GM13976 (cell line): ENCODE measurements around the gene ESR2.

ENCODE experiments used
- DNase-seq: peaks from one replicate; pipeline ENCODE4 v3.0.0; 2012; ENCODE audit warnings: low spot score
- in situ Hi-C: fragments of 300-500 bp; cut with MboI; formaldehyde crosslinking; loops from one replicate; pipeline ENCODE4 v1.12.0; 2022; ENCODE audit warnings: low sequenced_read_pairs, mixed read lengths, inconsistent platforms; ENCODE audit not compliant: unreplicated experiment
- TF ChIP-seq, protein P1 (sequence below): IDR thresholded peaks from 2 replicates; pipeline ENCODE4 v1.5.1; 2012; ENCODE audit warnings: borderline replicate concordance, mild to moderate bottlenecking; ENCODE audit not compliant: insufficient read depth; ENCODE audit errors: extremely low read depth, missing control alignments, control extremely low read depth

Gene ESR2

GRCh38 chr14:64235652-64236640 lies 58.2 kb downstream of the ESR2 start:
- DNase-seq: peak; percentile 79
- TF ChIP-seq, protein P1, sequence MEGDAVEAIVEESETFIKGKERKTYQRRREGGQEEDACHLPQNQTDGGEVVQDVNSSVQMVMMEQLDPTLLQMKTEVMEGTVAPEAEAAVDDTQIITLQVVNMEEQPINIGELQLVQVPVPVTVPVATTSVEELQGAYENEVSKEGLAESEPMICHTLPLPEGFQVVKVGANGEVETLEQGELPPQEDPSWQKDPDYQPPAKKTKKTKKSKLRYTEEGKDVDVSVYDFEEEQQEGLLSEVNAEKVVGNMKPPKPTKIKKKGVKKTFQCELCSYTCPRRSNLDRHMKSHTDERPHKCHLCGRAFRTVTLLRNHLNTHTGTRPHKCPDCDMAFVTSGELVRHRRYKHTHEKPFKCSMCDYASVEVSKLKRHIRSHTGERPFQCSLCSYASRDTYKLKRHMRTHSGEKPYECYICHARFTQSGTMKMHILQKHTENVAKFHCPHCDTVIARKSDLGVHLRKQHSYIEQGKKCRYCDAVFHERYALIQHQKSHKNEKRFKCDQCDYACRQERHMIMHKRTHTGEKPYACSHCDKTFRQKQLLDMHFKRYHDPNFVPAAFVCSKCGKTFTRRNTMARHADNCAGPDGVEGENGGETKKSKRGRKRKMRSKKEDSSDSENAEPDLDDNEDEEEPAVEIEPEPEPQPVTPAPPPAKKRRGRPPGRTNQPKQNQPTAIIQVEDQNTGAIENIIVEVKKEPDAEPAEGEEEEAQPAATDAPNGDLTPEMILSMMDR: no peak
- in situ Hi-C loops: no loop called here

DNA sequence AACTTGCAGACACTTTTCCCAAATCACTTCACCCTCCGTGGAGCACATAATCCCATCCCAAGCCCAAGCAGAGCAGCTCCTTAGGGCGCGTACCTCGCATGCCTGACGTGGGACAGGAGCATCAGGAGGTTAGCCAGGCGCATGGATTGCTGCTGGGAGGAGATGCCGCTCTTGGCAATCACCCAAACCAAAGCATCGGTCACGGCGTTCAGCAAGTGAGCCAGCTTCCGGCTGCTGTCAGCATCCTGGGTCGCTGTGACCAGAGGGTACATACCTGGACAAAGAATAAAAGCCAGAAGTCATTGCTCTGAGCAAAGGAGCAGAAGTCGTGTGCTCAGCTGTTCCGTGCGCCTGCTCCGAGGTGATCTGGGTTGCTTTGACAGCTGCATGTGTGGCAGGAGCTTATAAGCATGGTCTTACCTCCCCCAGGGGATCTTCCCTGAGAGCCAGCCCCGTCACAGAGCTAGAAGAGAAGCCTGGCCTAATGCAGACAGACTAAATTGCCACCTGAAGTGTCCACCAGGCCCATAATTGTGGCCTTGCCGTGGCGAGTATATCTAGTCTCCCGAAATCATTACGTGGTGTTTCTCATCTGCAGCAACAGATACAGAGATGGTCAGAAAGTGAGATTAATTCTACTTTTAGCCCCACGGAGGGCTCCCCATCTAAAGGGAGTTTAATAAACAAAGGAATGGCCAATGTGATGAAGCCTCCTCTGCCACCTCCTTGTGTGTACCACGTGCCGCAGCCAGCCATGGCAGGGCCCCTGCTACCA lies 59.1 kb downstream of the ESR2 start:
- DNase-seq: no peak
- TF ChIP-seq, protein P1: no peak
- in situ Hi-C loops: no loop called here

DNA sequence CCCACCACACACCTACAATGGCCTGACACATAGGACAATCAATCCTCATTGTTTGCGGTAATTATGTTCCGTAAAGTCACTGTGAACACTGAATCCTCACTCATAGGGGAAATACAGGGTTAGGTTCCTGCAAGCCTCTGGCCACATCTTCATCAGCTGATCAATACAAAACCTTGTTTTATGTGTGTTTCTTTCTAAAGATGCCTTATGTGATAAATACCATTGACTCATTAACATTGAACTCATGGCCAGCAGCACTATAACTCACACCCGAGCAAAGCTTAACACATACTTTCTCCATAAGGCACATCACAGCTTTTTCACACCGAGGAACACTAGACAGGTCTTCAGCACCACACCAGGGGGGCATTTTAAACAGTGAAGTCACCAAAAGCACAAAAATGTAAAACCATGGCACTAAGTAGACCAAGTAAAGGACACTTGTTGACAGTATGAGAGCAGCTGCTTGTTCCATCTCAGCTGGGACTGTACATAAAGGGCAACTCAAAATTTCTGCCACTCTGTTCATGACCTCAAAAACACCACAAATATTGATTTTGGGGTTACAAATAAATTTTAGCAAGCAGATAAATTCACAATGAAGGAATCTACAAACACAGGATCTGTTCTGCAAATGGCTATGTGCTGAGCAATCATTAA lies 60.5 kb downstream of the ESR2 start:
- TF ChIP-seq, protein P1: no peak
- DNase-seq: no peak
- in situ Hi-C loops: no loop called here

GRCh38 chr14:64232944-64233343 lies 61.2 kb downstream of the ESR2 start:
- in situ Hi-C loops: no loop called here
- DNase-seq: no peak
- TF ChIP-seq, protein P1: no peak

- in situ Hi-C loops: no loop called here
- TF ChIP-seq, protein P1: no peak
- DNase-seq: no peak
Measured at GRCh38 chr14:64232095-64232838, 61.9 kb downstream of the ESR2 start.

GRCh38 chr14:64229489-64229888 lies 64.7 kb downstream of the ESR2 start:
- TF ChIP-seq, protein P1: no peak
- DNase-seq: no peak
- in situ Hi-C loops: no loop called here
